Activated CD8-positive, alpha-beta T cell treated with anti-CD3 and anti-CD28 coated beads for 36 hours (primary cell): ENCODE data around the gene ZCWPW1. TPM values are rescaled to one million over a fixed set of nuclear protein-coding genes. Genes with fewer than 3 reads are reported as not detected.

Experiments used
- ATAC-seq: fragments of 200-7000 bp; cut with Tn5 transposase; one replicate; pipeline ENCODE4 v1.10.0; 2021; ENCODE audit warnings: mild to moderate bottlenecking, moderate library complexity
- CTCF ChIA-PET: fragments of 350-600 bp; sonication (Branson Sonifier 250); formaldehyde crosslinking; loops from one replicate; lab custom pipeline; 2021; ENCODE audit warnings: antibody characterized with exemption; lab: Charles Lee
- POLR2A ChIA-PET: fragments of 350-600 bp; sonication (Branson Sonifier 250); formaldehyde crosslinking; loops from one replicate; lab custom pipeline; 2021; ENCODE audit warnings: antibody characterized with exemption; lab: Charles Lee
- DNase-seq: peaks from one replicate; pipeline ENCODE4 v3.0.0-alpha.2; 2020
- H3K27ac Mint-ChIP-seq: one replicate; pipeline ENCODE4 v1.8.0; 2021; ENCODE audit warnings: mild to moderate bottlenecking, mixed read lengths
- H3K27me3 Mint-ChIP-seq: one replicate; pipeline ENCODE4 v1.8.0; 2021; ENCODE audit warnings: mixed read lengths
- H3K36me3 Mint-ChIP-seq: one replicate; pipeline ENCODE4 v1.8.0; 2021; ENCODE audit warnings: low read depth, mixed read lengths
- H3K4me1 Mint-ChIP-seq: one replicate; pipeline ENCODE4 v1.8.0; 2021; ENCODE audit warnings: low read depth, mixed read lengths
- H3K4me3 Mint-ChIP-seq: one replicate; pipeline ENCODE4 v1.8.0; 2021; ENCODE audit warnings: mild to moderate bottlenecking, moderate library complexity, mixed read lengths
- H3K9me3 Mint-ChIP-seq: one replicate; pipeline ENCODE4 v1.8.0; 2021; ENCODE audit warnings: mixed read lengths
- intact Hi-C: fragments of 100-400 bp; cut with micrococcal nuclease; formaldehyde crosslinking; loops from one replicate; pipeline ENCODE4 v1.10.0; 2022
- total RNA-seq, 2 experiments: library from RNA; stranded (reverse); gene quantifications; one replicate each; pipeline ENCODE4 v1.2.3, GENCODE V29; 2021
- TF ChIP-seq, protein P1 (sequence below): fragments of 200-600 bp; IDR thresholded peaks from one replicate; pipeline ENCODE4 v1.8.0; 2022; ENCODE audit warnings: antibody characterized with exemption, mild to moderate bottlenecking

ZCWPW1 gene
- total RNA-seq, 2 experiments from 2014 or later = 2.5 to 3.6 TPM

DNA sequence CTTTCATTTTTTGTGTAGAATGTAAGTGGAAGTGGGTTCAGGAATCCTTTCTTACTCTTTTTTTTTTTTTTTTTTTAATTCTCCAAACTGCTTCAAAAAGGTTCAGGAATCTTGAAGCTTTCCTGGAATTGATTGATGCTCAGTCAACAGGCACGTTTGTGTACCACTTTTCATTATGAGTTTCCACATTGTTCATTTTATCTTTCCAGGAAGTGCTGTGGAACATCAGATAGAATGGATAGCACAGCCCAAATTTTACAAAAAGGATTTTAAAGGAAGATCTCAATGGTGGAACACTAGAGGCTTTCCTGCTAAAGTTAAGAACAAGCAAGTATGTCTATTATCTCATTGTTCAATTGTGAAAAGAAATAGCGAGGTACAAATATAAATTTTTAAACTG, 9.7 kb upstream of the ZCWPW1 start:
- ChIA-PET POLR2A (interaction anchor here (2.6 kb wide), 1 partner anchor 10 kb away, joined by 12 read pairs; the partner anchor contains the start of gene ZCWPW1), CTCF (interaction anchor here (0.9 to 1.3 kb wide), 3 partner anchors 12 to 253 kb away, joined by 3 to 6 read pairs (median 3); no protein-coding TSS in a partner anchor)
- Mint-ChIP-seq H3K4me1 (peaks cover 18% of the 10 kb centered on the region), H3K4me3 (peak overlapping the region; percentile 13), H3K9me3 (no peaks in the 10 kb centered on the region), H3K27me3 (no peaks in the 10 kb centered on the region), H3K27ac (peak overlapping the region; percentile 27), H3K36me3 (peaks cover 28% of the 10 kb centered on the region)
- intact Hi-C loops = no loop called here
- DNase-seq (no peak), ATAC-seq (no peak)
- TF ChIP-seq, protein P1, sequence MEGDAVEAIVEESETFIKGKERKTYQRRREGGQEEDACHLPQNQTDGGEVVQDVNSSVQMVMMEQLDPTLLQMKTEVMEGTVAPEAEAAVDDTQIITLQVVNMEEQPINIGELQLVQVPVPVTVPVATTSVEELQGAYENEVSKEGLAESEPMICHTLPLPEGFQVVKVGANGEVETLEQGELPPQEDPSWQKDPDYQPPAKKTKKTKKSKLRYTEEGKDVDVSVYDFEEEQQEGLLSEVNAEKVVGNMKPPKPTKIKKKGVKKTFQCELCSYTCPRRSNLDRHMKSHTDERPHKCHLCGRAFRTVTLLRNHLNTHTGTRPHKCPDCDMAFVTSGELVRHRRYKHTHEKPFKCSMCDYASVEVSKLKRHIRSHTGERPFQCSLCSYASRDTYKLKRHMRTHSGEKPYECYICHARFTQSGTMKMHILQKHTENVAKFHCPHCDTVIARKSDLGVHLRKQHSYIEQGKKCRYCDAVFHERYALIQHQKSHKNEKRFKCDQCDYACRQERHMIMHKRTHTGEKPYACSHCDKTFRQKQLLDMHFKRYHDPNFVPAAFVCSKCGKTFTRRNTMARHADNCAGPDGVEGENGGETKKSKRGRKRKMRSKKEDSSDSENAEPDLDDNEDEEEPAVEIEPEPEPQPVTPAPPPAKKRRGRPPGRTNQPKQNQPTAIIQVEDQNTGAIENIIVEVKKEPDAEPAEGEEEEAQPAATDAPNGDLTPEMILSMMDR = no peak

DNA sequence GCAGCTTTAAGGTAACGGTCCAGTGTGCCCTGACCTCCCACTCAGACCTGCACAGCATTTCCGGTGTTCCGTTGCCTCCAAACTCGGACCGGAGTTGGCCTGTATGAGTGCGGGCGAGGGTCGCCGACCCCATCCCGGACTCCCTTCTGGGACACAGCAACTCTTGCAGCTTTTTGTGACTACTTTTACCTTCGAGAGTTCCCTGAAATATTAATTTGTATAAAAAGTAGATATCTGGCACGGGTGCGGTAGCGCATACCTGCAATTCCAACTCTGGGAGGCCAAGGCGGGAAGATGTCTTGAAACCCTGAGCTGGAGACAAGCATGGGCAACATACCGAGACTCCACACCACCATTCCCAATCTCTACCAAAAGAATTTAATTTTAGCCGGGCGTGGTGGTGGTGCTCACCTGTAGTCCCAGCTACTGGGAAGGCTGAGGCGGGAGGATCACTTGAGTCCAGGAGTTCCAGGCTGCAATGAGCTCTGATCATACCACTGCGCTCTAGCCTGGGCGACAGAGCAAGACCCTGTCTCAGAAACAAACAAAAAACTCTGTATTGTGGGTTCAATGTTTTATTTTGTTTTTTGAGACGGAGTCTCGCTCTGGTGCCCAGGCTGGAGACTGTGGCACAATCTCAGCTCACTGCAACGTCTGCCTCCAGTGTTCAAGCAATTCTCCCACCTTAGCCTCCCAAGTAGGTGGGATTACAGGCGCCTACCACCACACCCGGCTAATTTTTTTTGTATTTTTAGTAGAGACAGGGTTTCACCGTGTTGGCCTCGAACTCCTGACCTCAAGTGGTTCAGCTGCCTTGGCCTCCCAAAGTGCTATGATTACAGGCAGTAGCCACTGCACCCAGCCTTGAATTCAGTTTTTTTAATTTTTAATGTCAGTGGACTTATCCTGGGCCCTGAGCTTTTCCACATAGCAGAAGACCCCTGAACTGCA, 8.9 kb upstream of the ZCWPW1 start:
- no peak for DNase-seq
- TF ChIP-seq, protein P1 = no peak
- CTCF ChIA-PET = interaction anchor here (0.7 to 1.3 kb wide), 5 partner anchors 13 to 254 kb away, joined by 3 to 6 read pairs (median 3); no protein-coding TSS in a partner anchor

DNA sequence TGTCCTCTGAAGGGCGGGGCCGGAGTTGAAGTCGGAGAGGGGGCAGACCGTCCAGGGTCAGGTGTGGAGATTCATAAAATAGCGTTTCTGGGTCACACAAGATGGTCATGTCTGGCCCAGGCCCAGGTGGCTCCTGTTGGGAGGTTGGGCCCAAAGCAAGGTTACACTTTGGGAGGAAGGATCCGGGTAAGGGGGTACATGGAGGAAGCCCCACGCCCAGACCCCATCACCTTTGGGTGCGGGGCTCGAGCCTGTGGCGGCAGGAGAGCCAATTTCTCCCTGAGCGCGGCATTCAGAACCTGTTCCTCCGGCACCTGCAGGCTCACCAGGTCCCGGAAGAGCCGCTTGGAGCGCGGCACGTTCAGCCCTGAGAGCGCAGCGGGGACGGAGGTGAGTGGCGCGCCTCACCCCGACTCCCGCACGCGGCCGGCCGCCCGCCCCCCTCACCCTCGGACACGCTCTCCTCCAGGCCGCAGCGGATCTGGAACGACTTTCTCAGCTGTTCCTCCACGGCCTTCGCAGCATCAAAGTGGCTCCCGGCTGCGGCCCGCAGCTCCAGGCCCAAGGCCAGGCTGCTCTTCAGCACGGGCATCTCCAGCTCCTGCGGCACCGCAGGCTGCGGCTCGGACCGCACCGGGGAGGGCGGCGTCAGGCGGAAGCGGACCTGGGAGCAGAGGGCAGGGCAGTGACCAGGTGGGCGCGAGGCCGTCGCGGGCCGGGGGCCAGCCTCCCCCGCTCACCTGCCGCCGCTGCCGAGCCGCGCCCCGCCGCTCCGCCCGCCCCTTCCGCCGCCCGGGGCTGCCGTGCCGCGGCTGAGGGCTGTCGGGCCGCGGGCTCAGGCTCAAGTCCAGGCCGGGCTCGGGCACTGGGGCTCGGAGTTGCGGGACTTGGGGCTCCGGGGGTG, 7.2 kb upstream of the ZCWPW1 start:
- ChIA-PET POLR2A (interaction anchor here (0.9 to 3.1 kb wide), 9 partner anchors 8 to 135 kb away, joined by 3 to 12 read pairs (median 5); partner anchors contain the start of genes TSC22D4 and ZCWPW1), CTCF (interaction anchor here (1.0 to 1.4 kb wide), 4 partner anchors 12 to 47 kb away, joined by 3 to 5 read pairs (median 4); no protein-coding TSS in a partner anchor)
- intact Hi-C loops = no loop called here
- DNase-seq (peak; percentile 58), ATAC-seq (peak; percentile 15)
- Mint-ChIP-seq H3K27ac (peak overlapping the region; percentile 97), H3K4me3 (peak overlapping the region; percentile 92), H3K4me1 (peaks cover 37% of the 10 kb centered on the region), H3K36me3 (peaks cover 45% of the 10 kb centered on the region), H3K27me3 (no peaks in the 10 kb centered on the region), H3K9me3 (no peaks in the 10 kb centered on the region)
- TF ChIP-seq, protein P1 = no peak

More for the DNA sequence above, 8.9 kb upstream of the ZCWPW1 start:
- no peaks in the 10 kb centered on the region for H3K9me3 Mint-ChIP-seq
- peaks cover 31% of the 10 kb centered on the region for H3K36me3 Mint-ChIP-seq
- intact Hi-C loops = no loop called here
- H3K27me3 Mint-ChIP-seq = no peaks in the 10 kb centered on the region
- no peak for ATAC-seq
- H3K4me3 Mint-ChIP-seq = peak overlapping the region; percentile 31
- peaks cover 25% of the 10 kb centered on the region for H3K4me1 Mint-ChIP-seq
- H3K27ac Mint-ChIP-seq = peak overlapping the region; percentile 97
- POLR2A ChIA-PET = interaction anchor here (0.6 to 3.1 kb wide), 8 partner anchors 7 to 112 kb away, joined by 3 to 12 read pairs (median 6); partner anchors contain the start of genes TSC22D4 and ZCWPW1

GRCh38 chr7:100434297-100435144, 6.0 kb upstream of the ZCWPW1 start:
- DNase-seq = no peak
- Mint-ChIP-seq H3K4me3 (peak overlapping the region; percentile 92), H3K9me3 (no peaks in the 10 kb centered on the region), H3K4me1 (peaks cover 37% of the 10 kb centered on the region), H3K36me3 (peaks cover 52% of the 10 kb centered on the region), H3K27me3 (no peaks in the 10 kb centered on the region), H3K27ac (peak overlapping the region; percentile 97)
- TF ChIP-seq, protein P1 = no peak
- ATAC-seq = no peak
- ChIA-PET POLR2A (interaction anchor here (0.7 to 3.1 kb wide), 6 partner anchors 10 to 339 kb away, joined by 3 to 11 read pairs (median 4); partner anchors contain the start of gene TSC22D4), CTCF (interaction anchor here (0.7 to 1.4 kb wide), 3 partner anchors 10 to 48 kb away, joined by 3 to 5 read pairs (median 4); no protein-coding TSS in a partner anchor)
- intact Hi-C loops = no loop called here
